Measurements from ENCODE around the gene ANKRD50.

Gene ANKRD50

GRCh38 chr4:124633285-124633941, 79.1 kb downstream of the ANKRD50 start:
- DNase-seq = no peak

DNA sequence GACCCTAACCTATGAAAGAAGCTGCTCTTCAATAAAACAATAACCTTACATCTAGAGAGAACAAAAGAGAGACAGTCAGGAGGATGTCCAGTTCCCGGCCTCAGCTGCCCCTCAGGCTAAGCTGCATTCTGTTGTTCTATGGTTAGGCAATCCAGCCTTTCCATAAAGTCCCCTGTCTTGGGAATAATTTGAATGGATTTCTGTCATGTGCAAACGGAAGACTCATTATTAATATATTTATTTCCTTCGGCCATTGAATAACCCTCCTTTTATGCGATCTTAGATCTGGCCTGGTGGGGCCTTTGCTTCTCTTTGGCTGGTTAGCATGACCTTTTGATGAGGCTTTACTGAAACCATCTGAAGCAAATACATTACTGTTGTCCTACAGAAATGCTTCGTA, 80.1 kb downstream of the ANKRD50 start:
- DNase-seq = no peak

DNA sequence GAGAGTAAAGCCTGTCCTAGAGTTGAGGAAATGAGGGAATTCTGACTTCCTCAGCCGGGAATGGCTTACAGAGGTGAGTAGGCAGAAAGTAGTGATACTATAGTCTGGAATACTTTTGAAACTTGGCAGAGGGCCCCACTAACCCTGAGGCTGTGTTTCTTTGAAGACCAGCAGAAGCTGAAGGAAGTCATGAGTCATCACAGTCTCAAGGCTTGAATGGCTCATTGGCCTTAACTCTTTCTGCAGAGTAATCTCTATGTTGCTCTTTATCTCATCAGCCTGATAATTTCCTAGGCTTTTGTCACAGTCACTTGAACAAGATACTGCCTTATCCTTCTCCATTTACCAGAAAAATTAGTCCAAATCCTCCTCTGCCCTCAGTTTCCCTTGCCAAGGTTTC, 80.8 kb downstream of the ANKRD50 start:
- no peak for DNase-seq

GRCh38 chr4:124629681-124630080, 82.9 kb downstream of the ANKRD50 start:
- DNase-seq = no peak

Measured in NCI-H524 (cell line).